Measurements from ENCODE around the gene PMPCB.

PMPCB gene

DNA sequence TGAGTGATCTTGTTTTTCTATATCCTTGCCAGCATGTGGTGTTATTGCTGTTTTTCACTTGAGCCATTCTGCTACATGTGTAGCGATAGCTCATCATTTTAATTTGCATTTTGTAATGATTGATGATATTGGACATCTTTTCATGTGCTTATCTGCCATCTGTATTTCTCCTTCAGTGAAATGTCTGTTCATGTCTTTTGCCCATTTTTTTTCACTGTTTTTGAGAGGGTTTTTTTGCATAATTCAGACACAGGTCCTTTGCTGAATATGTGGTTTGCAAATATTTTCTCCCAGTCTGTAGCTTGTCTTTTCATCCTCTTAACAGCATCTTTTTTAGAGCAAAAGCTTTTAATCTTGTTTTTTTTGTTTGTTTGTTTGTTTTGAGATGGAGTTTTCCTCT, 3.7 kb upstream of the PMPCB start:
- TF ChIP-seq, protein P1, sequence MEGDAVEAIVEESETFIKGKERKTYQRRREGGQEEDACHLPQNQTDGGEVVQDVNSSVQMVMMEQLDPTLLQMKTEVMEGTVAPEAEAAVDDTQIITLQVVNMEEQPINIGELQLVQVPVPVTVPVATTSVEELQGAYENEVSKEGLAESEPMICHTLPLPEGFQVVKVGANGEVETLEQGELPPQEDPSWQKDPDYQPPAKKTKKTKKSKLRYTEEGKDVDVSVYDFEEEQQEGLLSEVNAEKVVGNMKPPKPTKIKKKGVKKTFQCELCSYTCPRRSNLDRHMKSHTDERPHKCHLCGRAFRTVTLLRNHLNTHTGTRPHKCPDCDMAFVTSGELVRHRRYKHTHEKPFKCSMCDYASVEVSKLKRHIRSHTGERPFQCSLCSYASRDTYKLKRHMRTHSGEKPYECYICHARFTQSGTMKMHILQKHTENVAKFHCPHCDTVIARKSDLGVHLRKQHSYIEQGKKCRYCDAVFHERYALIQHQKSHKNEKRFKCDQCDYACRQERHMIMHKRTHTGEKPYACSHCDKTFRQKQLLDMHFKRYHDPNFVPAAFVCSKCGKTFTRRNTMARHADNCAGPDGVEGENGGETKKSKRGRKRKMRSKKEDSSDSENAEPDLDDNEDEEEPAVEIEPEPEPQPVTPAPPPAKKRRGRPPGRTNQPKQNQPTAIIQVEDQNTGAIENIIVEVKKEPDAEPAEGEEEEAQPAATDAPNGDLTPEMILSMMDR (IDR thresholded peaks at IDR 0.05; ENCODE audit: insufficient read depth, missing control alignments): no peak
- no peak for FAIRE-seq
- DNase-seq (ENCODE audit: insufficient read length, low spot score): no peak

DNA sequence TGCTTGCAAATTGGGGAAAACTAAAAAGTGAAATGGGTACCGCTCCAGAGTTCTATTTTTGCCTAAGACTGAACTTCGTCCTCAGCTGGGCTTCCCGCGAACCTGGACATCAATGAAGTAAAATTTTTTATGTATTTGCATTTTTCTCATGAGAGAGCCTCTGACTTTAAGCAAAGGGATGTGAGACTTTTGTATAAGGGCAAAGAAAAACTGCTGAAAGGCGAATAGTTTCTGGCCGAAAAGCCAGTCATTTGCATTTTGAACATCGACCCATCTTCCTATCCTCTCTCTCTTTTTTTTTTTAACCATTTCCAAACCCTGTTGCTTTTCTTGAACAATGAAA, 573 bp downstream of the PMPCB start:
- TF ChIP-seq, protein P1 (IDR thresholded peaks at IDR 0.05; ENCODE audit: insufficient read depth, missing control alignments): no peak
- no peak for DNase-seq (ENCODE audit: insufficient read length, low spot score)
- FAIRE-seq: no peak

DNA sequence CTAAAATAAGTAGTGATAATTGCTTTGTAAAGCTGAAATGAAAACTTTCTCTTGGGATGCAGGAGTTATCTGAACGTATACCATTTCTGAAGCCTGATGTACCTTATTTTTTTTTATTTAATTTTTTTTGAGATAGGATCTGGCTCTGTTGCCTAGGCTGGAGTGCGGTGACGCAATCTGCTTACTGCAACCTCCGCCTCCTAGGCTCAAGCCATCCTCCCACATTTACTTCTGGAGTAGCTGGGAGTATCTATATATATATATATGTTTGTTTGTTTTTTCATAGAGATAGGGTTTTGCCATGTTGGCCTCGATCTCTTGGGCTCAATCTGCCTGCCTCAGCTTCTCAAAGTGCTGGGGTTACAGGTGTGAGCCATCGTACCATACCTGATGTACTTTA, 2.4 kb downstream of the PMPCB start:
- no peak for FAIRE-seq
- TF ChIP-seq, protein P1 (IDR thresholded peaks at IDR 0.05; ENCODE audit: insufficient read depth, missing control alignments): no peak
- no peak for DNase-seq (ENCODE audit: insufficient read length, low spot score)

DNA sequence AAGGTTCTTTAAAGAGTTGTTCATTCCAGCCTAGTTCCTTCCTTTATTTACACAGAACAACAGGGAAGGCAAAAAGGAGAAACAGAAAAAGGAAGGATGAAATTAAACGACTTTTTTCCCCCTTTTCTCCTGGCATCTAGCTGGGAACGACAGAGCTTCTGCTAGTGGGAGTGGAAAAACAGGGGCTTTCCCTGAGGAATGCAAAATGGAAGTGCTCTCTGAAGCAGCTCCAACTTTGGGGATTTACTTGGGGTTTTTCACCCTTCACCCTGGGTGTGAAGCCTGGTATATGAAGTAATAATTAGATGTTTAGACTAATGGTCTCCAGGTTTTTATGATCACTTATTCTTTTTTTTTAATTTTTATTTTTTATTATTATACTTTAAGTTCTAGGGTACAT, 4.2 kb downstream of the PMPCB start:
- DNase-seq (ENCODE audit: insufficient read length, low spot score) (no peak), FAIRE-seq (no peak)
- TF ChIP-seq, protein P1 (IDR thresholded peaks at IDR 0.05; ENCODE audit: insufficient read depth, missing control alignments): no peak

DNA sequence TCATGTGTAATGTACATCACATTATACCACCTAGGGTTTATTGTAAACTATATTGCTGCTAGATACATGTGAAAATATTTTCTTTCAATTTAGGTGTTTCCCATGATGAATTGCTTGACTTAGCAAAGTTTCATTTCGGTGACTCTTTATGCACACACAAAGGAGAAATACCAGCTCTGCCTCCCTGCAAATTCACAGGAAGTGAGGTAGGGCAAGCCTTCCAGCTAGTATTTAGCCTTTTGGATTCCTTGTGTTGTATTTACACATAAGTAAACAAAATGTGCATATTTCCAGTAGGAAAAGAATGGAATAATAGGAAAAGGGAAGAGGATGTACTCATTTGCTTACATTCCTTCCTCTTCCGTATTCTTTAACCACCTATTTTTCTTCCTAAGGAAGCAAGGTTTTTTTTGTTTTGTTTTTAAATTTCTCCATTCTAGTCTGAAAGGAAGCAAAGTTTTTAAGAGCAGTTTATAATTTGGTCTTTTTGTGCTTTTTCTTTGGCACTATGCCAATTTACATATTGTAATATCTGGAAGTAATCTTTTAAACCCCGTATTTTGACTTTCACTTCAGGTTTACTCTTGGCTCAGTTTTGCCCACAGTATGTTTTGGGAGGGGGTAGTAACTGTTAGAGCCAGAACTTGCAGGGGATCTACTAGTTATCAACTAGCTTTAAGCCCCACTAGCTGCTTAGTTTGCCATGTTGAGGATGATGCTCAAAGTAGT, 10.4 kb downstream of the PMPCB start:
- TF ChIP-seq, protein P1 (IDR thresholded peaks at IDR 0.05; ENCODE audit: insufficient read depth, missing control alignments): no peak
- FAIRE-seq: peak; percentile 51
- no peak for DNase-seq (ENCODE audit: insufficient read length, low spot score)

DNA sequence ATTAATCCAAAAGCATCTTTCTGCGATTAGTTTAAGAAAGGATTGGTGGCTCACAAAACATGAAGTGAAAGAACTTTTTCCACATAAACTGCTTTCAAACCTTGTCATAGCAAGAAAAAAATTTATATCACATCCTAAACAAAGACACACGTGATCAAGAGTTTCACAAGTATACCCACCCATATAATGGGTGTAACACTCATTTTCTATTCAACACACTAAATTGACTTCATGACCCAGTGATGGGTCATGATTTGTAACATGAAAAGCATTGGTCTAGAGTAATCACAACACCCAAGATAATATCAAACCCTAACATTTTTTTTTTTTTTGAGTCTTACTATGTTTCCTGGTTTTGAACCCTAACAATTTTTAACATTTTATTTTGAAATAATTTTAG, 17.6 kb downstream of the PMPCB start:
- FAIRE-seq (no peak), DNase-seq (ENCODE audit: insufficient read length, low spot score) (no peak)
- TF ChIP-seq, protein P1 (IDR thresholded peaks at IDR 0.05; ENCODE audit: insufficient read depth, missing control alignments): no peak

DNA sequence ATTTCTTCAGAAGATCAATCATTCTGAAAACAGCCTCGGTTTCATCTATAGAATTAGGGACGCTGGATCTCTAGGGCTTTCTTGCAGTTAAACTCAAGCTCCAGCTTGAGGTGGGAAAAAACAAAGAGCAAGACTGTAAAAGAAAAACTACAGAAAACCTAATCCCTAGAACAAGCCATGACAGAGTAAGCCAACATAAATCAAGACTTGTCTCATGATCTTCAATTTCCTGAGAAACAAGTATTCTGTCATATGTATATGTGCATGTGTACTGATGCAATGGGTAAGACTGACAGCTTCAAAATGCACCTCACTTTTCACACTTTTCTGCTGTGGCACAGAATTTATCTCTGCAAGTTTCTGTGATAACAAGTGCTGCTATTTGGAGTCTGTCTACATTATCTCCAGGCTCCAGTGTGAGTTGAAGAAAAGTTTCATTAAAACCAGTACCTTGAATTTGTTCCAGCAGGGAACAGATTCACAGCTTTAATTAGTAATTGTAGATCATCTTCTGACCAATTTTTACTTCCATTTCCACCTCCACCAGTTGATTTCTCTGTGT, 19.2 kb downstream of the PMPCB start:
- FAIRE-seq (no peak), DNase-seq (ENCODE audit: insufficient read length, low spot score) (no peak)
- TF ChIP-seq, protein P1 (IDR thresholded peaks at IDR 0.05; ENCODE audit: insufficient read depth, missing control alignments): no peak
